GM19324 (cell line): ENCODE measurements around the gene REELD1.
A peak's percentile ranks its signal among the peaks of the same experiment; 100 is the strongest.

Source experiments
- ATAC-seq: cut with Tn5 transposase; IDR thresholded peaks from one replicate; pipeline ENCODE4 v1.9.1; 2021; ENCODE audit warnings: mild to moderate bottlenecking, moderate library complexity; ENCODE audit not compliant: unreplicated experiment, low FRiP score

The REELD1 gene

GRCh38 chr4:146214238-146214637 is at the start of gene REELD1:
TSS of gene REELD1 (plus strand) at chr4:146214538. CDS start at chr4:146216953, 2,415 bp downstream.
- no peak for ATAC-seq

GRCh38 chr4:146165221-146165620 is 49.1 kb upstream of the REELD1 start:
- ATAC-seq = no peak

GRCh38 chr4:146165840-146166239 is 48.5 kb upstream of the REELD1 start:
- no peak for ATAC-seq

DNA sequence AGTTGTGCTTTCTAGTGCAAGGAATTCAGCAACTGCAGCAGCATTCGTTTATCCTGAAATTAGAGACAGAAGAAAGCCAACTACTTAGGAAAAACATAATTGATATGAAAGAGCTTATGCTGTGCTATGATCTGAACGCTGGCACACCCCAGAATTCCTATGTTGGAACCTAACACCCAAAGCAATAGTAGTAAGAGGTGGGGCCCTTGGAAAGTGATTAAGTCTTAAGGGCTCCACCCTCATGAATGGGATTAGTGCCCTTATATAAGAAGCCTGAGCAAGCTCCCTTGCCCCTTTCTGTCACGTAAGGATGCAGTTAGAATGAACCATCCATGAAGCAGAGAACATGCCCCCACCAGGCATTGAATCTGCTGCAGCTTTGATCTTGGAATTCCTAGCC is 44.2 kb upstream of the REELD1 start:
- no peak for ATAC-seq

DNA sequence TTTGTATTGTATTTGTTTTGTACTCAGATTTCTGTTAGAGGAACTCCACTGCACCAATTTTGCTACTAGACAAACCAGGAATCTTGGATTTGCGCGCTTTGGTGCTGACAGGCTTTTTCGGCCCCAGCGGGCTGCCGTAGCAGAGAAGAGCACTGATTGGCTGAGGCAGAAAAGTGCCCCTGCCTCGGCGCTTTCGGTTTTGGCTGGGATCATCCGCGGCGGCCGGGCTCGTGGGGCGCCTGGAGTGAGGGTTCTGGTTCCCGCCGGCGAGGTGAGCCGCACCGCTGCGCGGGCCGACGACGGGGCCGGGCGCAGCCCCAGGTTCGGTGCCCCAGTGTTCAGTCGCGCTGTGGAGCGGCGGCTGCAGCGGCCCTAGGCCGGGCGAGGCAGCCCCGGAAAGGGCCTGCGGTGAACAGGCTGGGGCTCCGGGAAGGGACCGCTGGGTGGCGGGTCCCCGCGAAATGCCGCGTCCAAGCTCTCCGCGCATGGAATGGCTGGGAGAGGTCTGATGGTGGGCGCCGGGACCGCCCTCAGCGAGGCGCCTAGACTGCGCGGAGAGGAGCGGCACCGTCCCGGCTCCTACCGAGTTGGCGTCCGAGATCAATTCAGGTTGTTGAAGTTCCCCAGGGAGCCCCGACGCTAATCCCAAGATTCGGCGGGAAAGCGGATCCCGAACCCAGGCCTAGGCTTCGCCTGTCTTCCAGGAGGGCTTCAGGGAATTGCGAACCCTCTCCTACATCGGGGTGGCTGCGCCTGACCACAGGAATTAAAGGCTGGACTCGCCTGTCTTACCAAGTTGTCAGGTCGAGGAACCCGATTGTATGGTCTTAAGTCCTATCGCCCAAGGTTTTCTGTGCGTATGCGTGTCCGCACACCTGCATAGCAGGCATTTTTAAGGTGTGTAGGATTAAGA is 38.5 kb upstream of the REELD1 start, which contains the start of gene LSM6:
Gene LSM6, plus strand, starts transcription at position 178 of the 913 bp plus-strand sequence. CDS start 7,204 bp downstream, outside the sequence.
- peak; percentile 88 for ATAC-seq

- ATAC-seq = no peak
These were observed 37.4 kb upstream of the REELD1 start for GRCh38 chr4:146176891-146177290.

DNA sequence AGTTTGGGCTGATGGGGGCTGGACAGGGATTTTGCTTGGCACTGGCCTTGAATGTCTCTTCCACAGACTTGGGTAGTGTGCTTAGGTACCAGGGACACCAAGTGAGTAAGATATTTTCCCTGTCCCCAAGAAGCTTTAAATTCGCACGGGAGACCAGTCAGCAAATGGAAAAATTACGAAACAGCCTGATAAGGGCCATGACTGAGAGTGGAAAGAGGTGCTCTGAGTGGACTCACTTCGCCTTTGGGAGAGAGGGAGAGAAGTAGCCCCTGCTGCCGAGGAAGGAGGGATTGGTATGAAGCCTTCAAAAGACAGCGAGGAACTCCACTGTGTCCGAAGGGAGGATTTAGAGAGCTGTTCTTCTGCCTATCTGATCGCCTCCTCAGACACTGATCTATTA is 36.2 kb upstream of the REELD1 start:
- ATAC-seq = no peak

DNA sequence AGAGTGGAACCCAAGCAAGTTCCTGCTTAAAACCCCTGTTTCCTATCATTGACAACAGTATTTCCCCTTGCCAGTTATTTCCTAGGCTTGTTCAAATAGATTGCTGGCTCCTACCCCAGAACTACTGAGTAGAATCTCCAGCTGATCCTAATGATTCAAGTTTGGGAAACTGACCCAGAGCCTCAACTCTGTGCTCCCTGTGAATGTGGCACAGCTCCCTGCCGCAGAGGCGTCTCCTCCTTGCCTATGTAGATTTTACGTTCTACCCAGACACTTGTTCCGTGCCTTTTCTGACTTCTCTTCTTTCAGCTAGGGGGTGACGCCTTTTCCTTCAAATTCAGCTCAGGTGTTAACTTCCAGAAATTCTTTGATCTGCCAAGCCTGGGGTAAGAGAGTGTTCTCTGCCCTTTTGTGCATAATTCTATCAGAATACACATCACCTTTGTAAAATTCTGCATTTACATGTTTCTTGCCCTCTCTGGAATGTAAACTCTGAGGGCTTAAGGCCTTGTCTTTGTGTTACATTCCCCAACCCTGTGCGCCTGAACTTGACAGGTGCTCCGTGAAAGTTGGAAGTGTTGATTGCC is 34.5 kb upstream of the REELD1 start:
- no peak for ATAC-seq

- no peak for ATAC-seq
These were observed 31.9 kb upstream of the REELD1 start for GRCh38 chr4:146182443-146182842.

DNA sequence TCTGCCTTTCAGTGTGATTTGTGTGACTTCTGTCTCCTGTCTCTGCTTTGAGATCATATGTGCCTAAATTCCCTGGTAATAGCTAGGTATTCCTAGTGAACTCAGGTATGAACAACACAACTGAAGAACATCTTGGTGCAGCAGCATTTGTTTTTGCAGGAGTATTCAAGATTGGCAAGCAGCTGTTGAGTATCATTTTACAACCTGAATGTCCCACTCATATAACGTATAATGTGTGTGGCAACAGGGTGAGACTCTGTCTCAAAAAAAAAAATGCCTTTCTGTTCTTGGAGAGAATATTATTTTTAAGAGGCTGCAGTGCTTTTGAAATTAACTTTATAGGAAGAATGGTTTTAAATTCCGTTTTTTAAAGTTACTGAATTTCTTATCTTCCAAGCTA is 31.1 kb upstream of the REELD1 start:
- no peak for ATAC-seq

DNA sequence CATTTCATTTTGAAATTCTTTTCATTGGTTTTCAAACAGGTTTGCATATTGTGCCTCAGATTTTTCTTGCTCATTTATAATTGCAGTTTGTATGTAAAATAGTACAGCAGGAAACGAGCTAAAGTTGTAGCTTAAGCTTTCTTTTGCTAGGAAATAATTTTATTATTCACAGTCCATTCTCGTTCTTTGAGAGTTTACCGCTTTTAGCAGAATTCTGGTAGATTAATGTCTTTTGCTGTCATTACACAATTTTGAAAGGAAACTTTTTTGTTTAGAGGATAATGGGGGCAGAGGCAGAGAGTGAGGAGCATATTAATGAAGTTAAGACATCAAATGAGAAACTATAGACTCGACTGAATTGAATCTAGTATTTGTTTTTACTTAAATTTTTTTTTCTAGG is 28.3 kb upstream of the REELD1 start:
- ATAC-seq = no peak

GRCh38 chr4:146186596-146186995 is 27.7 kb upstream of the REELD1 start:
- no peak for ATAC-seq

DNA sequence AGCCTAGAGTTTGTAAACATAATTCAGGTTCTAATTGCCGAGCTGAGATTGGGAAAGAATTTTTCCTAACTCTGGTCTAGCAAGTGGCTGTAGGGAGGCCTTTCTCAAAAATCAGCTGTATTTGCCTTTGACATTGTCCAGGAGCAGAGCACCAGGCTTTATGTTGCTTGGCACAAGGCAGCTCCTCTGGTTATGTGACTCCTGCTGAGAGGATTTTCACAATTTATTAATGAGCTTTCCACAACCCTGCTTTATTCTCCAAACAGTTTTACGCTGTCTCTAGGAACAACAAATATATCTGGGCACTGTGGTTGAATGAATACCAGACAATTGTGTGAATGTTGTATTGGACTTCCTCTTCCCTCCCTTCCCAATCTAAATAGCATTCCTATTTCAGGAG is 23.9 kb upstream of the REELD1 start:
- no peak for ATAC-seq

- no peak for ATAC-seq
These were observed 22.4 kb upstream of the REELD1 start for GRCh38 chr4:146191766-146192458.

DNA sequence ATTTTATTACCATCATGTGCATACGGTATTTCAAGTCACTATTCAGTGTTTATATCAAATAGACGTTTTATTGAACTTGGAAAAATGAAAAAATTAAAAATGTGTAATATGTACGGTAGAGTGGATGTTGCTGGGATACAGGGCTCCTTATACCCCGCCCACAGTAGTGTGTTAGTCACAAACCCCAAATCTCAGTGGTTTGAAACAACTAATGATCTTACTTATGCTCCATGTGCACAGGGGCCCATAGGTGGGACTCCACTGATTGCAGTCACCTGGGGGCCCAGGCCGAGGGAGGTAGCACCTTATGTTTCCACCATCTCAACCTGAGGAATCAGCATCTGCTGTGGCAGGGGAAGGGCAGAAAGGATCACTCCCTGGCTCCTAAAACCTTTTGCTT is 20.7 kb upstream of the REELD1 start:
- ATAC-seq = no peak

- no peak for ATAC-seq
These were observed 20.1 kb upstream of the REELD1 start for GRCh38 chr4:146194212-146194611.

DNA sequence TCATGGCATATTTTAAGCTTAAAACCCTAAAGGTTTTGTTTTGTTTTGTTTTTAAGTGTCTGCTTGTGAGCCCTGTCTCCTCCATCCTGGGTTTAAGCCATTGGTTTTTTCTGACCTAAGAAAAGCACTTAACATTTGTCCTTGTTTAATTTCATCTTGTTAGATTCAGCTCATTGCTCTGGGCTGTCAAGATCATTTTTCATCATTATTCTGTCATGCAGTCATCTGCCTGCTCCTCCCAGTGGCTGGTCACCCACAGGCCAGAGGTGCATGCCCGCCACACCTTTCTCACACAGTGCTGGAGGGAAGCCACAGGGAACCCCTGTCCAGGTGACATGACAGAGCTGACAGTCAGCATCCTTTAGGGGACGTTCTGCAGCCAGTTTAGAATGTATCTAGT is 11.7 kb upstream of the REELD1 start:
- no peak for ATAC-seq

DNA sequence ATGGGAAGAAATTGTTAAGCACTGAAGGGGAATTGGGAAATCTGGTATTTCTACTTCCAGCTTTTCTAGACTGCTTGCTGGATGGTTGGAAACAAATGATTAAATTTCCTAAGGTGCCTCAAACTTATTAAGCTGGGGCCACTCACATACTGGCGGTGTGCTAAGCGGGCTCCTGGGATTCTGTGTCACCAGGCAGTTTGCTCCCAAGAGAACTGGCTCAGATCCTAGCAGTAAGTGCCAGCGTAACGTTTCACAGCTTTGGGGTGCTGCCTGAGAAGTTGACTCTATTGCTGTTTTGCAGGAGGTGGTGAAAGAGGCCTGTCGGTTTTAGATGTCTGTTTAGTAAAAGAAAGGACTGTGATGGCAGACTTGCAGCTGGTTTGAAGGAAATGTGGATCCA is 6.9 kb upstream of the REELD1 start:
- ATAC-seq = no peak

DNA sequence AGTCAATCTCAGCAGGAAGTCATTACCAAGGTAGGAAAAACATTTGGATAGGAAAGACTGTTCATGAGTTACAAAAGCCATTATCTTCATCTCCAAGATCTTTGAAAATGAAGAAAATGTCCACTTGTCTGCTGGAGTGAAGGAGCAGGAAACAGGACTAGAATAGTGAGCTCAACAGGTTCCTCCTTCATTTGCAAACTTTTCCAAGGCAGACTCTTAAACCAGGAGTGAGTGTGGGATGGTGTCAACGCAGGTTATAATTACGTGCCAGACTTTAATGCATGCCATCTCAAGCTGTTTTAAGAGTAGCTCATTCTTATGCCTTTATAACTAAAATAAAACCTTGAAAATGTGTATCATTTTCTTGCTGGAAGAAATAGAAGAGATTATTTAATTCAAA is 3.4 kb upstream of the REELD1 start:
- no peak for ATAC-seq

DNA sequence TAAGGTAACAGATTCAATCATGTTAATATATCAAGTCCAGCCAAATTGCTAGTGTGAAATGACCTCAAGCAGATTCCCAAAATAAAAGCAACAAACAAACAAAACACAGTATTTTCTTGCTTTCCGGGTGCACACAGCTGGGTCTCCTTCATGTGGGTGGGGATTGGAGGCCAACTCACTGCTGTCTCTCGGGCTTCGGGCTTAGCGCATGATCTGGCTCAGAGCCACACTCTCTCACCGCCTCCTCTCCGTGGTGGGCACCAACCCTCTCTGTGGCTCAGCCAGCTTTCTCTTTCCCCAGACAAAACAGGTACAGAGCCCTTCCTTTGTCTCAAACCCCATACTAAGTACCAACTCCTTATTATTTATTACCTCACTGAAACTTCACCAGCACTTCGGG is 2.9 kb upstream of the REELD1 start:
- ATAC-seq = no peak

GRCh38 chr4:146212781-146213180 is 1.6 kb upstream of the REELD1 start:
- ATAC-seq = no peak
